GM12878 (cell line): ENCODE data around the gene FAM114A2. TPM values are rescaled to one million over a fixed set of nuclear protein-coding genes. Genes with fewer than 3 reads are reported as not detected.

Experiments
- BCL3 ChIP-seq: IDR thresholded peaks from 2 replicates; pipeline ENCODE4 v1.6.1; 2011; ENCODE audit warnings: borderline replicate concordance, low read depth, mild to moderate bottlenecking, moderate library complexity, low read length; ENCODE audit not compliant: insufficient read depth, poor library complexity, severe bottlenecking
- CBX5 ChIP-seq: sonication (generic); IDR thresholded peaks from 2 replicates; pipeline ENCODE4 v1.6.1; 2016; ENCODE audit warnings: low read depth, moderate library complexity, mild to moderate bottlenecking, inconsistent platforms
- CHD2 ChIP-seq: IDR thresholded peaks from 2 replicates; pipeline ENCODE4 v1.6.1; 2011; ENCODE audit warnings: low read depth, low read length, improper control_type of control experiment, borderline replicate concordance
- ELK1 ChIP-seq: IDR thresholded peaks from 2 replicates; pipeline ENCODE4 v1.6.1; 2012; ENCODE audit warnings: low read depth, low read length, improper control_type of control experiment
- KDM1A ChIP-seq: fragments of 200-600 bp; sonication (generic); IDR thresholded peaks from 2 replicates; pipeline ENCODE4 v1.6.1; 2016; ENCODE audit warnings: borderline replicate concordance
- LARP7 ChIP-seq: fragments of 450-650 bp; IDR thresholded peaks from 2 replicates; pipeline ENCODE4 v1.6.1; 2017; ENCODE audit warnings: mild to moderate bottlenecking
- MEF2A ChIP-seq: IDR thresholded peaks from 2 replicates; pipeline ENCODE4 v1.6.1; 2011; ENCODE audit warnings: low read depth, mild to moderate bottlenecking, low read length, moderate library complexity; ENCODE audit not compliant: insufficient read depth
- NFIC ChIP-seq: IDR thresholded peaks from 2 replicates; pipeline ENCODE4 v1.6.1; 2012; ENCODE audit warnings: low read depth, mild to moderate bottlenecking, inconsistent platforms, low read length, moderate library complexity
- POLR2AphosphoS2 ChIP-seq: IDR thresholded peaks from 2 replicates; pipeline ENCODE4 v1.6.1; 2011; ENCODE audit warnings: low read depth, mild to moderate bottlenecking, low read length, improper control_type of control experiment, moderate library complexity
- POLR2AphosphoS5 ChIP-seq: IDR thresholded peaks from 2 replicates; pipeline ENCODE4 v1.6.1; 2011; ENCODE audit warnings: mild to moderate bottlenecking, low read length, inconsistent platforms
- RUNX3 ChIP-seq: IDR thresholded peaks from 2 replicates; pipeline ENCODE4 v1.6.1; 2012; ENCODE audit warnings: low read length, inconsistent platforms
- ZBED1 ChIP-seq: IDR thresholded peaks from 2 replicates; pipeline ENCODE4 v1.6.1; 2016; ENCODE audit warnings: borderline replicate concordance
- polyA plus RNA-seq, 11 experiments: library from polyadenylated mRNA; depleted of rRNA in 4 of 11; unstranded in 6 of 11; stranded (reverse) in 5 of 11; fragments of >200 nt; fragmentation: Nextera tagmentation in 4 of 11; fragmentation: Illumina TruSeq in 1 of 11; extraction: Ambion mirVana in 4 of 11; extraction: Trizol in 1 of 11; gene quantifications; 1 replicate in 1 of 11; 2 replicates in 10 of 11; pipeline versions ENCODE4 v1.2.1 to v1.2.3, GENCODE V29; 2011 to 2016; ENCODE audit warnings: inconsistent platforms in 2 of 11, missing spikeins in 2 of 11, low read depth in 1 of 11
- total RNA-seq, 4 experiments: library from RNA; depleted of rRNA in 3 of 4; stranded (reverse); fragments of >200 nt in 3 of 4; fragmentation: Illumina TruSeq in 1 of 4; extraction: Trizol in 1 of 4; gene quantifications; 2 replicates each; pipeline versions ENCODE4 v1.2.1 to v1.2.3, GENCODE V29; 2013 to 2021
- TF ChIP-seq, protein P1 (sequence below): fragments of 450-650 bp; IDR thresholded peaks from 2 replicates; pipeline ENCODE4 v1.6.1; 2016; ENCODE audit warnings: mild to moderate bottlenecking

The FAM114A2 gene
- total and polyA plus RNA-seq, 10 of the 15 experiments (the other 5 are each of a cell fraction or from before 2014, with no cell fraction given) = 16.8 to 32.8 (median 24.3) TPM

GRCh38 chr5:154078272-154078671, 39.6 kb upstream of the FAM114A2 start (continued):
- no peak for TF ChIP-seq NFIC
- TF ChIP-seq ZBED1 = no peak
- TF ChIP-seq, protein P1, sequence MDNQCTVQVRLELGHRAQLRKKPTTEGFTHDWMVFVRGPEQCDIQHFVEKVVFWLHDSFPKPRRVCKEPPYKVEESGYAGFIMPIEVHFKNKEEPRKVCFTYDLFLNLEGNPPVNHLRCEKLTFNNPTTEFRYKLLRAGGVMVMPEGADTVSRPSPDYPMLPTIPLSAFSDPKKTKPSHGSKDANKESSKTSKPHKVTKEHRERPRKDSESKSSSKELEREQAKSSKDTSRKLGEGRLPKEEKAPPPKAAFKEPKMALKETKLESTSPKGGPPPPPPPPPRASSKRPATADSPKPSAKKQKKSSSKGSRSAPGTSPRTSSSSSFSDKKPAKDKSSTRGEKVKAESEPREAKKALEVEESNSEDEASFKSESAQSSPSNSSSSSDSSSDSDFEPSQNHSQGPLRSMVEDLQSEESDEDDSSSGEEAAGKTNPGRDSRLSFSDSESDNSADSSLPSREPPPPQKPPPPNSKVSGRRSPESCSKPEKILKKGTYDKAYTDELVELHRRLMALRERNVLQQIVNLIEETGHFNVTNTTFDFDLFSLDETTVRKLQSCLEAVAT = no peak
- TF ChIP-seq MEF2A = no peak
- no peak for TF ChIP-seq POLR2AphosphoS2
- no peak for TF ChIP-seq RUNX3
- TF ChIP-seq LARP7 = no peak
- no peak for TF ChIP-seq CHD2
- no peak for TF ChIP-seq BCL3
- TF ChIP-seq POLR2AphosphoS5 = no peak
- no peak for TF ChIP-seq KDM1A
- no peak for TF ChIP-seq ELK1
- TF ChIP-seq CBX5 = no peak
